GM12878 (cell line): ENCODE measurements around the gene DTNA. TPM values are rescaled to one million over a fixed set of nuclear protein-coding genes. Genes with fewer than 3 reads are reported as not detected.

Source experiments
- ATAC-seq: fragments of 200-7000 bp; cut with Tn5 transposase; 3 replicates; pipeline ENCODE4 v1.9.1; 2020; ENCODE audit warnings: mild to moderate bottlenecking, moderate library complexity
- BruUV-seq: library from RNA; stranded (reverse); fragments of 400-500 nt; replicated peaks from 2 replicates; lab custom pipeline; 2021; lab: Mats Ljungman, UMichigan
- CTCF ChIA-PET: fragments of 300-600 bp; sonication (Branson Sonifier 250); formaldehyde crosslinking; extraction: SDS; loops from one replicate; lab custom pipeline; 2021; ENCODE audit warnings: inconsistent platforms; lab: Yijun Ruan, JAX
- POLR2A ChIA-PET: fragments of 350-600 bp; formaldehyde crosslinking; extraction: SDS; loops from one replicate; lab custom pipeline; 2021; ENCODE audit warnings: inconsistent platforms; lab: Charles Lee
- RAD21 ChIA-PET: fragments of 300-600 bp; sonication (Branson Sonifier 250); formaldehyde crosslinking; loops from one replicate; lab custom pipeline; 2023; ENCODE audit warnings: antibody characterized with exemption; ENCODE audit not compliant: unreplicated experiment; lab: Charles Lee
- SMC1A ChIA-PET: fragments of 300-600 bp; sonication (Branson Sonifier 250); formaldehyde crosslinking; loops from one replicate; lab custom pipeline; 2023; ENCODE audit not compliant: unreplicated experiment, uncharacterized antibody; lab: Charles Lee
- DNase-seq: peaks from one replicate; pipeline ENCODE4 v3.0.0-alpha.2; 2011; ENCODE audit warnings: low read depth, low spot score
- FAIRE-seq: peaks from 3 replicates; lab custom pipeline; 2011; peaks lifted over from hg19 to GRCh38; lab: Jason Lieb, UNC
- H2AFZ ChIP-seq: 2 replicates; pipeline ENCODE4 v1.6.0; 2011; ENCODE audit warnings: low read depth, low read length, control low read depth; ENCODE audit not compliant: control insufficient read depth
- H3K27ac ChIP-seq: 2 replicates; pipeline ENCODE4 v1.5.1; 2011; ENCODE audit warnings: control low read depth; ENCODE audit not compliant: control insufficient read depth, insufficient read depth
- H3K27me3 ChIP-seq, 2 experiments: replicated peaks in 1 of 2; 2 replicates each; pipeline versions ENCODE4 v1.6.0 to v1.6.1; 2011; ENCODE audit warnings: low read length in 1 of 2; ENCODE audit not compliant: control insufficient read depth in 2 of 2, insufficient read depth in 2 of 2
- H3K36me3 ChIP-seq, 2 experiments: 2 replicates each; pipeline ENCODE4 v1.5.1; 2011; ENCODE audit warnings: low read length in 1 of 2; ENCODE audit not compliant: control insufficient read depth in 2 of 2, insufficient read depth in 2 of 2
- H3K4me1 ChIP-seq: 2 replicates; pipeline ENCODE4 v1.6.1; 2011; ENCODE audit warnings: mild to moderate bottlenecking, low read length, moderate library complexity, mixed read lengths; ENCODE audit not compliant: control insufficient read depth, insufficient read depth
- H3K4me2 ChIP-seq: 2 replicates; pipeline ENCODE4 v1.6.0; 2011; ENCODE audit warnings: control low read depth; ENCODE audit not compliant: control insufficient read depth, insufficient read depth
- H3K4me3 ChIP-seq: fragments of 200-600 bp; sonication (generic); 2 replicates; pipeline ENCODE4 v1.5.1; 2016
- H3K79me2 ChIP-seq: 2 replicates; pipeline ENCODE4 v1.6.0; 2011; ENCODE audit warnings: low read length; ENCODE audit not compliant: control insufficient read depth, insufficient read depth
- H3K9ac ChIP-seq: 2 replicates; pipeline ENCODE4 v1.8.0; 2011; ENCODE audit warnings: low read length, control low read depth, mixed read lengths; ENCODE audit not compliant: control insufficient read depth, insufficient read depth
- H3K9me3 ChIP-seq: replicated peaks from 3 replicates; pipeline ENCODE4 v1.5.1; 2011; ENCODE audit warnings: mild to moderate bottlenecking, low read length; ENCODE audit not compliant: control insufficient read depth, insufficient read depth
- H4K20me1 ChIP-seq: 2 replicates; pipeline ENCODE4 v1.6.0; 2011; ENCODE audit not compliant: control insufficient read depth, insufficient read depth
- BCL11A ChIP-seq: IDR thresholded peaks from 2 replicates; pipeline ENCODE4 v1.6.1; 2011; ENCODE audit warnings: low read depth, low read length
- CBX3 ChIP-seq: fragments of 200-600 bp; sonication (generic); IDR thresholded peaks from 2 replicates; pipeline ENCODE4 v1.6.1; 2016; ENCODE audit warnings: low read depth, borderline replicate concordance
- CREB1 ChIP-seq: IDR thresholded peaks from 2 replicates; pipeline ENCODE4 v1.6.1; 2012; ENCODE audit warnings: low read depth, mild to moderate bottlenecking, inconsistent platforms
- EED ChIP-seq: sonication (generic); IDR thresholded peaks from 2 replicates; pipeline ENCODE4 v1.6.1; 2016; ENCODE audit warnings: antibody characterized with exemption, low read depth
- FOXM1 ChIP-seq: IDR thresholded peaks from 2 replicates; pipeline ENCODE4 v1.6.1; 2012; ENCODE audit warnings: low read depth, mild to moderate bottlenecking, inconsistent platforms, low read length, moderate library complexity
- GATAD2B ChIP-seq: fragments of 450-650 bp; conservative IDR thresholded peaks from 2 replicates; pipeline ENCODE4 v1.6.1; 2017; ENCODE audit warnings: low read depth, mild to moderate bottlenecking, moderate library complexity
- HDGF ChIP-seq: fragments of 450-650 bp; IDR thresholded peaks from 2 replicates; pipeline ENCODE4 v1.6.1; 2016; ENCODE audit warnings: antibody characterized with exemption
- NRF1 ChIP-seq: conservative IDR thresholded peaks from 2 replicates; pipeline ENCODE4 v1.6.1; 2011; ENCODE audit warnings: mild to moderate bottlenecking, low read depth, low read length, improper control_type of control experiment
- PAX8 ChIP-seq: fragments of 450-650 bp; IDR thresholded peaks from 2 replicates; pipeline ENCODE4 v1.6.1; 2017; ENCODE audit warnings: mild to moderate bottlenecking, moderate library complexity
- RBBP5 ChIP-seq: fragments of 200-600 bp; sonication (generic); conservative IDR thresholded peaks from 2 replicates; pipeline ENCODE4 v1.6.1; 2016
- SPI1 ChIP-seq: IDR thresholded peaks from 2 replicates; pipeline ENCODE4 v1.6.1; 2011; ENCODE audit warnings: low read depth, mild to moderate bottlenecking, low read length, moderate library complexity, borderline replicate concordance; ENCODE audit not compliant: insufficient read depth
- SUPT20H ChIP-seq: IDR thresholded peaks from 2 replicates; pipeline ENCODE4 v1.6.1; 2011; ENCODE audit warnings: low read depth, mild to moderate bottlenecking, low read length, moderate library complexity, borderline replicate concordance; ENCODE audit not compliant: control insufficient read depth
- ZNF384 ChIP-seq: IDR thresholded peaks from 2 replicates; pipeline ENCODE4 v1.6.1; 2012; ENCODE audit warnings: low read depth, mild to moderate bottlenecking, low read length, improper control_type of control experiment, borderline replicate concordance
- WGBS: methylation state at CpG from one replicate; pipeline ENCODE4 v1.1.6; 2016; ENCODE audit warnings: low lambda C conversion rate; ENCODE audit not compliant: insufficient replicate concordance, insufficient coverage; ENCODE audit errors: missing lambda C conversion rate; 5-methylcytosine and 5-hydroxymethylcytosine counted together
- in situ Hi-C: fragments of 300-500 bp; cut with MboI; formaldehyde crosslinking; loops from 9 replicates; pipeline ENCODE4 v1.14.3; 2018; ENCODE audit warnings: mixed read lengths
- intact Hi-C: fragments of 100-400 bp; cut with micrococcal nuclease; formaldehyde crosslinking; loops from one replicate; pipeline ENCODE4 v1.14.2; 2022; ENCODE audit not compliant: unreplicated experiment
- polyA plus RNA-seq, 11 experiments: library from polyadenylated mRNA; depleted of rRNA in 4 of 11; unstranded in 6 of 11; stranded (reverse) in 5 of 11; fragments of >200 nt; fragmentation: Nextera tagmentation in 4 of 11; fragmentation: Illumina TruSeq in 1 of 11; extraction: Ambion mirVana in 4 of 11; extraction: Trizol in 1 of 11; gene quantifications; 1 replicate in 1 of 11; 2 replicates in 10 of 11; pipeline versions ENCODE4 v1.2.1 to v1.2.3, GENCODE V29; 2011 to 2016; ENCODE audit warnings: inconsistent platforms in 2 of 11, missing spikeins in 2 of 11, low read depth in 1 of 11
- total RNA-seq, 4 experiments: library from RNA; depleted of rRNA in 3 of 4; stranded (reverse); fragments of >200 nt in 3 of 4; fragmentation: Illumina TruSeq in 1 of 4; extraction: Trizol in 1 of 4; gene quantifications; 2 replicates each; pipeline versions ENCODE4 v1.2.1 to v1.2.3, GENCODE V29; 2013 to 2021
- TF ChIP-seq, protein P1 (sequence below): IDR thresholded peaks from 2 replicates; pipeline ENCODE4 v1.6.1; 2011; ENCODE audit warnings: borderline replicate concordance, low read depth, mild to moderate bottlenecking, moderate library complexity, low read length; ENCODE audit not compliant: insufficient read depth, poor library complexity, severe bottlenecking
- TF ChIP-seq, protein P2 (sequence below): fragments of 450-650 bp; IDR thresholded peaks from 2 replicates; pipeline ENCODE4 v1.6.1; 2014; ENCODE audit warnings: mild to moderate bottlenecking
- TF ChIP-seq, protein P3 (sequence below): fragments of 450-650 bp; IDR thresholded peaks from 2 replicates; pipeline ENCODE4 v1.6.1; 2017; ENCODE audit warnings: mild to moderate bottlenecking, low read depth, inconsistent platforms; ENCODE audit not compliant: poor library complexity, severe bottlenecking
- TF ChIP-seq, protein P4 (sequence below): IDR thresholded peaks from 2 replicates; pipeline ENCODE4 v1.6.1; 2012; ENCODE audit warnings: low read depth, low read length, improper control_type of control experiment

Gene DTNA
- total and polyA plus RNA-seq, 10 of the 15 experiments (the other 5 are each of a cell fraction or from before 2014, with no cell fraction given): 0.26 to 8.6 (median 0.53) TPM

DNA sequence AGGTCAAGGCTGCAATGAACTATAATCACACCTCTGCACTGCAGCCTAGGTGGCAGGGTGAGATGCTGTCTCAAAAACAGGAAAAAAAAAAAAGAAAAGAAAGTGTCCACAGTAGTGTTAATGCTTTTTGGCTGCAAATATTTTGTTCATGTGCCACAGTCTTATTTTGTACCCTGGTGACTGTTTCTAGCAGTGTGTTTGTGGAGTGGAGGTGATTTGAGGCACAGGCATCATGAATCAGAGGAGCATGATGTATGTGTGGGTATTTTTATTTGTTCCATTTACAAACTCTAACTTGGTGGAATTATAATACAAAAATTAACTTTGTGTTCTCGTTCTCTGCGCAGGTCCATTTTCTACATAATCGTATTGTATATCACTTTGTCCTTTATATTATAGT is 30.6 kb downstream of the DTNA start (continued):
- TF ChIP-seq, protein P1, sequence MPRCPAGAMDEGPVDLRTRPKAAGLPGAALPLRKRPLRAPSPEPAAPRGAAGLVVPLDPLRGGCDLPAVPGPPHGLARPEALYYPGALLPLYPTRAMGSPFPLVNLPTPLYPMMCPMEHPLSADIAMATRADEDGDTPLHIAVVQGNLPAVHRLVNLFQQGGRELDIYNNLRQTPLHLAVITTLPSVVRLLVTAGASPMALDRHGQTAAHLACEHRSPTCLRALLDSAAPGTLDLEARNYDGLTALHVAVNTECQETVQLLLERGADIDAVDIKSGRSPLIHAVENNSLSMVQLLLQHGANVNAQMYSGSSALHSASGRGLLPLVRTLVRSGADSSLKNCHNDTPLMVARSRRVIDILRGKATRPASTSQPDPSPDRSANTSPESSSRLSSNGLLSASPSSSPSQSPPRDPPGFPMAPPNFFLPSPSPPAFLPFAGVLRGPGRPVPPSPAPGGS: no peak
- no peak for TF ChIP-seq HDGF

DNA sequence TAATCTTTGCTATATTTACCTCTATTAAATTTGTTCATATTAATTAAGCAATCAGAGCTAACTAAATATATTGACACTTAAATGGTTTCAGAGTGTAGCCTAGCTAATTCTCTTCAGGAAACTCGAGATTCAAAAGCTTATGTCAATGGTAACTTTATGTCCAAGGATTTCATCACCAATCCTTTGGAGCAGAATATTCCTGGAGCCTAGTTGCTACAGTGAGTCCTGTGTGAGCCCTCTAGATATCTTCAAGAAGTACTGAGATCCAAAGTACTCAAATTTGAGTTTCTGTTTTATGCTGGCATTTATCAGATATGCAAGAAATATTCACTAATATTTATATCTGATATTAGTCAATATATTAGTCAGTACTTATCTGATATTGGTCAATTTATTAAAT is 31.3 kb downstream of the DTNA start:
- H3K27me3 ChIP-seq: no peaks in the 10 kb centered on the region
- TF ChIP-seq FOXM1 (no peak), BCL11A (no peak), GATAD2B (no peak), SUPT20H (no peak), CREB1 (no peak), CBX3 (no peak), RBBP5 (no peak), PAX8 (no peak), ZNF384 (no peak), EED (no peak), NRF1 (no peak), SPI1 (no peak)
- TF ChIP-seq, protein P2, sequence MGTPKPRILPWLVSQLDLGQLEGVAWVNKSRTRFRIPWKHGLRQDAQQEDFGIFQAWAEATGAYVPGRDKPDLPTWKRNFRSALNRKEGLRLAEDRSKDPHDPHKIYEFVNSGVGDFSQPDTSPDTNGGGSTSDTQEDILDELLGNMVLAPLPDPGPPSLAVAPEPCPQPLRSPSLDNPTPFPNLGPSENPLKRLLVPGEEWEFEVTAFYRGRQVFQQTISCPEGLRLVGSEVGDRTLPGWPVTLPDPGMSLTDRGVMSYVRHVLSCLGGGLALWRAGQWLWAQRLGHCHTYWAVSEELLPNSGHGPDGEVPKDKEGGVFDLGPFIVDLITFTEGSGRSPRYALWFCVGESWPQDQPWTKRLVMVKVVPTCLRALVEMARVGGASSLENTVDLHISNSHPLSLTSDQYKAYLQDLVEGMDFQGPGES: no peak
- TF ChIP-seq, protein P3, sequence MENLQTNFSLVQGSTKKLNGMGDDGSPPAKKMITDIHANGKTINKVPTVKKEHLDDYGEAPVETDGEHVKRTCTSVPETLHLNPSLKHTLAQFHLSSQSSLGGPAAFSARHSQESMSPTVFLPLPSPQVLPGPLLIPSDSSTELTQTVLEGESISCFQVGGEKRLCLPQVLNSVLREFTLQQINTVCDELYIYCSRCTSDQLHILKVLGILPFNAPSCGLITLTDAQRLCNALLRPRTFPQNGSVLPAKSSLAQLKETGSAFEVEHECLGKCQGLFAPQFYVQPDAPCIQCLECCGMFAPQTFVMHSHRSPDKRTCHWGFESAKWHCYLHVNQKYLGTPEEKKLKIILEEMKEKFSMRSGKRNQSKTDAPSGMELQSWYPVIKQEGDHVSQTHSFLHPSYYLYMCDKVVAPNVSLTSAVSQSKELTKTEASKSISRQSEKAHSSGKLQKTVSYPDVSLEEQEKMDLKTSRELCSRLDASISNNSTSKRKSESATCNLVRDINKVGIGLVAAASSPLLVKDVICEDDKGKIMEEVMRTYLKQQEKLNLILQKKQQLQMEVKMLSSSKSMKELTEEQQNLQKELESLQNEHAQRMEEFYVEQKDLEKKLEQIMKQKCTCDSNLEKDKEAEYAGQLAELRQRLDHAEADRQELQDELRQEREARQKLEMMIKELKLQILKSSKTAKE: no peak
- TF ChIP-seq, protein P4, sequence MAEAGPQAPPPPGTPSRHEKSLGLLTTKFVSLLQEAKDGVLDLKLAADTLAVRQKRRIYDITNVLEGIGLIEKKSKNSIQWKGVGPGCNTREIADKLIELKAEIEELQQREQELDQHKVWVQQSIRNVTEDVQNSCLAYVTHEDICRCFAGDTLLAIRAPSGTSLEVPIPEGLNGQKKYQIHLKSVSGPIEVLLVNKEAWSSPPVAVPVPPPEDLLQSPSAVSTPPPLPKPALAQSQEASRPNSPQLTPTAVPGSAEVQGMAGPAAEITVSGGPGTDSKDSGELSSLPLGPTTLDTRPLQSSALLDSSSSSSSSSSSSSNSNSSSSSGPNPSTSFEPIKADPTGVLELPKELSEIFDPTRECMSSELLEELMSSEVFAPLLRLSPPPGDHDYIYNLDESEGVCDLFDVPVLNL: no peak

More for the DNA sequence above, 31.3 kb downstream of the DTNA start:
- H3K36me3 ChIP-seq: no peaks in the 10 kb centered on the region
- ChIA-PET RAD21 (no interaction called here), POLR2A (no interaction called here), CTCF (interaction anchor here (0.6 kb wide), 1 partner anchor 9 kb away, joined by 3 read pairs; no protein-coding TSS in a partner anchor), SMC1A (interaction anchor here (0.8 to 1.0 kb wide), 2 partner anchors 11 to 41 kb away, joined by 3 read pairs; no protein-coding TSS in a partner anchor)
- H3K4me3 ChIP-seq: no peak overlapping the region
- intact Hi-C loops (no loop called here), in situ Hi-C loops (no loop called here)
- WGBS: 0% methylated on average over 1 of the region's 1 CpG
- DNase-seq (no peak), ATAC-seq (no peak), FAIRE-seq (no peak)
- H3K27ac ChIP-seq: no peak overlapping the region
- no peaks in the 10 kb centered on the region for H3K79me2 ChIP-seq
- H3K4me1 ChIP-seq: no peaks in the 10 kb centered on the region
- no peak overlapping the region for H3K4me2 ChIP-seq
- H3K9ac ChIP-seq: no peak overlapping the region
- H4K20me1 ChIP-seq: no peaks in the 10 kb centered on the region
- no peaks in the 10 kb centered on the region for H3K9me3 ChIP-seq
- no peak overlapping the region for H2AFZ ChIP-seq
- BruUV-seq: no TSS peak
